Measurements from ENCODE around the gene ARHGAP28.

GRCh38 chr18:6792391-6792790 is 62.9 kb downstream of the ARHGAP28 start:
- TF ChIP-seq CTCF (IDR thresholded peaks at IDR 0.05) = no peak
- no peak for TF ChIP-seq POLR2A (IDR thresholded peaks at IDR 0.05)
- no peak for TF ChIP-seq POLR2AphosphoS5 (IDR thresholded peaks at IDR 0.05)

Data from prostate gland (tissue), 2 donors.